HG03103 (cell line): ENCODE data around the gene SLC35E4.
"Not testable (repeated sequence)": the region's sequence is repeated elsewhere in the genome, so short reads cannot be mapped to it uniquely, and the experiment has no call there.

Source experiments
- ATAC-seq: cut with Tn5 transposase; IDR thresholded peaks from one replicate; pipeline ENCODE4 v1.9.1; 2021; ENCODE audit warnings: low read depth; ENCODE audit not compliant: unreplicated experiment

The SLC35E4 gene

DNA sequence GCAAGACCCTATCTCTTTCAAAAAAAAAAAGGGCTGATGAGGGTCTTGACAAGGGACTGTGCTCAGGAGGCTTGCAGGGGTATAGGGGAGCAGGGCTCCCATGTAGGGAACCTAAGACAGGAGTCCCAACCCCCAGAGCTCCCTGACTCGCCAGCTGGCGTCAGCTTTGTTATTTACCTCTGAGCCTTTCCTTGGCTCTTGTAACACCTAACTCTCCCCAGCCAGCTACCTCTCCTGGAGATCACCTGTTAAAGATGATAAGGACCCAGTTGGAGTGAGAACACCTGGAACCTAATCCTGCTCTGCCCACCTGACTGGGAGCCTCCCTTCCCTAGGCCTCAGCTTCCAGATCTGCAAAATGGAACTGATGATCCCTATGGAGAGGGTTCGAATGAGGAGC lies 13.2 kb downstream of the SLC35E4 start:
- no peak for ATAC-seq

DNA sequence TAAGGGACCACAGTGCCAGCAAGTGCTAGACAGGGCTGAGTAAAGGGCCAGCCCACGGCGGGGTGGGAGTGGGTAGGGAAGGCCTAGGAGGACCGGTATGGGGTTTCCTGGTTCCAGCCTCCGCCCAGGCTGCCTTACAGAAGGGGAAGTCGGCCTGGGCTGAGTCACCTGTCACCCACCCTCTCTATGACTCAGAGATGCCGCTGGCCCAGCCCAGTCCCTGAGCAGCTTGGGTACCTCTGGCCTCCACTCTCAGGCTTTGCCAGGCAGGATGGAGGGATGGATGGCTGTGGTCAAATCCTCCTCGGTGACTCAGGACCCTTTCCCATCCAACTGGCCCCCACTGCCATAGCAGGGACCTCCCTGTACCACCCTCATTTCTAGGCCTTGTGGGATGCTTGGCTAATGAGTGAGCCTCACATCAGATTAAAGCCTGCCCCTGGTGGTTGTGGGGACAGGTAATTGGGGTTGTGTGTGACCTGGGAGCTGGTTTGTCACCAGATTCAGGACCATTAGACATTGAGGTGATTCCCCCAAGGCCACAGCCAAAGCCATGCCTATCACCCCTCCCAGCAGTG lies 13.9 kb downstream of the SLC35E4 start:
- ATAC-seq, result no peak

DNA sequence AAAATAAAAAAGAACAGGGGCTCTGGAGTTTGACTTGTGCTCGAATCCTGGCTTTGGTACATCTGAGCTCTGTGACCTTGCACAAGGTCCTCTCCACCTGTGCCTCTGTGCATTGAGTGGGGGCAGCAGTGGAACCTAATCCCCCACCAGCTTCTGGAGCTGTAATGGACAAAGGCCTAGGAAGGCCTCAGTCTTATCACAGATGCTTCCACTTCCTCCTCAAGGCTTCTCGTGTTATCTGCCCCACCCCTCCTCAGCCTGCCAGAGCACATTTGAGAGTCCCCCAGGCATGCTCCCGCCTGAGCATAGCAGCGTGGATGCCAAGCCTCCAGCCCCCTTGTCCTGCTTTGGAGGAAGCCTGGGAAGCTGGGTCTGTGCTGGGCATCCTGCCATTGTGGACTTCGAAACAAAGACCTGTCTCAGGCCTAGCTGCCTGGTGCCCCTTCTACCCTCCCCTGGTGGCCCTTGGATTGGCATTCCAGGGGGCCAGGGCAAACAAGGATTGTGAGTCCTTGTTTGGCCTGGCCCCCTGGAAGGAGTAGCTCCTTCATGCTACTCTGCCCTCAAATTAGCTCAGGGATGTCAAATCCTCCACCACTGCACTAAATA lies 15.0 kb downstream of the SLC35E4 start:
- no peak for ATAC-seq

DNA sequence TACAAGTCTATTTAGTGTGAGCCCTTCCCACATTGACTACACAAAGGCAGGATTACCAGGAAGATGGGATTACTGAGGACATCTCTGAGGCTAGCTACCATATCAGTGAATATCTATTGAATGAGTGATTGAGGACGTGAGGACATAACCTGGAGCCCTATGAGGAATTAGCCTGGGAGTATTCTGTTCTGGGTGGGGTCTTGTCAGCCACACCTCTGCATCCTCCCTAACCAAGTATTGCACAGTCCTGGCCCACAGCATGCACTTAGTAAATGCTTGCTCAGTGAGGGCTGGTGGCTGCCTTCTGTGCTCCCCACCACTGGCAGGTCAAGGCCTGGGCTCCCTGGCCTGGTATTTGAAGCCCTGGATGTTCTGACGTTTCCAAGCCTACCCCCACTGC lies 17.3 kb downstream of the SLC35E4 start:
- ATAC-seq, result no peak

DNA sequence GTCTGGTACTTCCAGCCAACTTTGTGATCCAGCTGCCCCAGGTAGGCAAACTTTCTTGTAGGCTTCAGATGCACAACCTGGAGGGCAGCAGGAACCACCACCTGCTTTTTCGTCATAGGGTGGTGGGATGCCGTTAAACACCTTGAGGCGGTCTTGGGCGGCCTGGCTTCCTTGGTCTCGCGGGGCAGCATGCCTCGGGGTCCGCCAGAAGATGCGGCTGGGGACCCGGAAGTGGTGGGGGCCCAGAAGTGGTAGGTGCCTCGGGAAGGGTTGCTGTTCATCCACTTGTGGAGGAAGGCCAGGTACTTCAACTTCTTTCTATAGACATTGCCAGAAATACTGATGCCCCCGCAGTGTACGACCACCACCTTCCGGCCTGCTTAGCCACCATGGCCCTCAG lies 18.8 kb downstream of the SLC35E4 start:
- ATAC-seq, result no peak

DNA sequence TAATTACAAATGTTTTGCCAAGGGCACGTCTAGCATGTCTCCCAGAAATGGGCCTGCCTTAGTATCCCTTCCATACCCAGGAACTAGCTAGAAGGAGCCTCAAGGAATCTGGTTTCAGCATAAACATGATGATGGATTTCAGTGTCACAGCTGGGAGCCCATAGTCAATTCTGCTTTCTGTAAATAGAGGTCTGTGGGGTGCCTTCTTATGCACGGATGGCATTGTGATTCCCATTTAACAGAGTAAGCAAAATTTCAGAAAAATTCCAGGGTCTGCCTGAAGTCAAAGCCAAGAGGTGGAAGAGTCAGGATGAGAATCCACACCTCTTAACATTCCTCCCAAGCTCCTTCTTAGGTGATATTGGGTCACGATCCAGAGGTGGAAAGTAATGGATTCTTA lies 20.0 kb downstream of the SLC35E4 start:
- ATAC-seq, result no peak

DNA sequence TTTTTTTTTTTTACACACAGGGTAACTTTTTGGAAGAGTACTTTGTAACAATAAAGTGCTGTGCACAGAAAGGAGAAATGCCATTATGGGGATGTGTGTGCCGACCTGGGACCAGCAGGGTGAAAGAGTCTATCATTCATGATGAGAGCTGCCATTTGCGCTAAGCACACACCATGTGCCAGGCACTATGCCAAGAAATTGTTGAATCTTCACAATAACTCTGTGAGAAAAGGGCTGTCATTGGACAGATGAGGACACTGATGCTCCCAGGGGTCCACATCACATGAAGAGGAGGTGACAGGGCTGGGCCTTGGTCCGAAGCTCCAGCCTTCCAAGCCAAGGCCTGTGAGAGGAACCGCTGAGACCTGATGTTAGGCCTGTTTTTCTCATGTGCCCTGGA lies 26.5 kb downstream of the SLC35E4 start:
- no peak for ATAC-seq

DNA sequence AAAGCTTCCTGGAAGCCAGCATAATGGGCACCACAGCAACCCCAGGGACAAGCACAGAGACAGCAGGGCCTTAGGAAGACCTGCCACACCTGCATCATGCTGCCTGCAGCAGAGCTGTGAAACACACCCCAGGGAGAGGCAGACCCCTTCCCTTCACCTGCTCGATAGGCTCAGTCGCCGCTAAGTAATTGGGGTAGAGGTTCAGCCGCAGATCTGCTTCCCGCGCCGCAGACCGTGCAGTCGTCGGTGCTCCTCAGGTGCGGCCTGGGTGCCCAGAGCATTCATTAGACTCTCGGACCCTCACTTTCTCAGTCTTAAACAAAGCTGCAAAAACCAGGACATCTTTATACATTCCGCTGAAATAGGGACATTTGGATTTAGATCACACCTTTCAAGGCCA lies 29.2 kb downstream of the SLC35E4 start:
- ATAC-seq, result no peak

DNA sequence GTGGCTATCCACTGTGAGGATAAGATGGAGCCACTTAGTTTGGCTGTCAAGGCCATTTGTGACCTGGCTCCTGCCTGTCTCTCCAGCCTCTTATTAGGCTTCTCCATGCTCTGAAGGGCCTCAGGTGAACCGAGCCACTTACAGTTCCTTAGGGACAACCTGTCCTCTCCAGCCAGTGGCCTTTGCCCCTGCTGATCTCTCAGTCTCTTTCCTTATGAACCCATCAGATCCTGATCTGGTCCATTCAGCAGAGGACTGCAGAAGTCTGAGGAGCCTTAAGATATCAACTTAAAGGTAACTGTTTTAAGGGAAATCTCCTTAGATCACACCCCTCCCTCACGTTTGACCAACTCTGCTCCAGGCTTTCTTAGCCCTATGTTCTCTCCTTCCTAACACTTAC lies 29.7 kb downstream of the SLC35E4 start:
- ATAC-seq, result no peak

DNA sequence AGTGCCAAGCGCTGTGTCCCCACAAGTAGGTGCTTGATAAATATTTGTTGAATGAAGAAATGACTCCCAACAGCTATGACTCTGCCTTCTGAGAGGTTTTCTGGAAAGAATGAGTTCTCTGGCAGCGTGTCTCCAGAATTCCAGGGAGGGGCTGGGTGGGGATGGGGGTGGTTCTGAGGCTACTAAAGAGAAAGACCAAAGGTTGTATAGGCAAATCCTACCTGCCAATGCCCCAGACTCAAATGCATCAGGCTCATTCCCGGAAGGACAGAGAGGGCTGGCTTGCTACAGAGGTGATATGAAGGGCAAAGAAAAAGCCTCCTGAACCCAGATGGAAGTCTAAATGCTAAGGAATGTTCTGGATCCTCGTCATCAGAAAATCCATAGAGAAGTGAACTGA lies 30.2 kb downstream of the SLC35E4 start:
- ATAC-seq, result no peak

DNA sequence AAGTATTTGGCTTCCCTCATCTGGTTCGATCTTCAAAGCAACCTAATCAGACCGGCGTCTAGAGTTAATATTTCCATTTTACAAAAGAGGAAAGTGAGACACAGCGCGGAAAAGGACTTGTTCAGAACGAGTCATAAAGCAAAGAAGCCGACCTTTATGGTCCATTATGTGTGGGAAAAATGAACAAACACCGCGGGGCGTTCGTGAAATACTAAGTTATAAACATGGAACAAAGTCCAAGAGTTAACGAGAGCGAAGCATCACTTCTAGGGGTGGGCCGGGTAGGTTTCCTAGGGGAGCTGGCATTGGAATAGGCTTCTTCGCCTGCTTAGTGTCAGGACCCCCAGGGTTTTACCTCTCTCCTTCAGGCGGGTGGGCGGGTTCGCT lies 31.5 kb downstream of the SLC35E4 start:
- ATAC-seq, result no peak

DNA sequence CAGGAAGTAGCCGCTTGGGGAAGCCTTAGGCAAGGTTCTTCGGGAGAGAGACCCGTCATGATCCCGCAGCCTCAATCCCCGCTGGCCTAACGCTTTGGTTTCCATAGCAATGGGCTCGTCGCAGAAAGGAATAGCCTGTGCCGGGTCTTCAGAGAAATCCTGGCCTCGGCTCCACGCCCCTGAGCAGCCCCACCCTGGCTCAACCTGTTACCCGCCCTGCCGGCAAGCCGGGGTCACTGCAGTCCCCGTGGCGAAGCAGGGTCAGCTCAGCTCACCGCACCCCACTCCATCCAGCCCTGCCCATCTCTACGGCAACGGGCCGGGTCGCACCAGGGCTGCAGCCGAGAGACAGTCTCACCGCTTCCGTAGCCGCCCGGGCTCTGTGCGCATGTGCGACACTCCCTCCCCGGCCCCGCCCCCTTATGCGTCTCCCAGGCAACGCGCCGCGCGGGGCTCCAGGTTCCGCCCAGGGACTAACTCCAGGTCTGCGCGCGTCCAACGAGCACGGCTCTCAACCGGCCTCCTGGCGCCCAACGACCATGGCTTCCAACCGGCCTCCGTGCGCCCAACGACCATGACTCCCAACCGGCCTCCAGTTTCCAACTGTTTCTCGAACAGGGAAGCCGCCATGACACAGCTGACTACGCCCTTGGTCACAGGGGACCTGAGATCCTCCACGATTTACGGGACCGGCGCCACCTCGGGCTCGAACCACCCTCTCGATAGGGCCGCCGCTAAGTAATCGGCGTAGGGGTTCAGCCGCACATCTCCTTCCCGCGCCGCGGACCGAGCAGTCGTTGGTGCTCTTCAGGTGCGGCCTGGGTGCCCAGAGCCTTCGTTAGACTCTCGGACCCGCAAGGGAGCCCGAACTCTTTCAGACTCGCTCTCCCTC lies 32.2 kb downstream of the SLC35E4 start, which contains the start of gene DUSP18:
Gene DUSP18, minus strand, starts transcription at position 382 of the 892 bp plus-strand sequence. CDS start 3,872 bp downstream, outside the sequence.
- ATAC-seq, result no peak

DNA sequence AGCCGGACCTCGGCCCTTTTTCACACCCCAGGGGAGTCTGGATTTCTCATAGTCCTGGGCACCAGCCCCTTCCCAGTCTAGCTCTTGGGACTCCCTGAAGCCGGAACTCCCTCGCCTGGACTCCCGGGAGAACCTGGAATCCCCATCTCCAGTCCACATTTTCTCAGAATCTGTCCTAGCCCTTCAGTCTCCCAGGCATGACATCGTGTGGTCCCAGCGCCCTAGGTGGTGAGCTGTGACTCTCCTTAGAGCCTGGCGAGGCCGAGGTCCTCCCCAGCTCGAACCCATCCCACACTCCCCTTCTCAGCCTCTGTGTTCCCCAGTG lies 32.8 kb downstream of the SLC35E4 start:
- no peak for ATAC-seq

DNA sequence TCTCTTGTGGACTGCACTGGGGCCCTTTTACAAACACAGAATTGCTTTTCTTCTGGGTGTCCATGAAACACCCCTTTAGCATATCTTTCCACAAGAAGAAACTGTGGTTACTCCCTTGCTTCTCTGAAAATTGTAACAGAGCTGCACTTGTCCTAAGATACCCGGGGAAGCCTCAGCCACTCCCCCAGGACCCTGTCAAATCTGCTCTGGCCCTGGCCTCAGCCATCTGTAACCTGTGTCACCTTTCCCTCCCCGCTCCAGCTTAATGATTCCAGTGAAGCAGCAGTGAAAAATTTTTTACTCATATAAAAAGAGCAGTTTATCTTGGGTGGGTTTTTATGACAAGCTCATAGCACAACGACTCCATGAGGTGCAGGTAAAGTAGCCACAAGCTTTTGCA lies 35.5 kb downstream of the SLC35E4 start:
- ATAC-seq, result no peak

DNA sequence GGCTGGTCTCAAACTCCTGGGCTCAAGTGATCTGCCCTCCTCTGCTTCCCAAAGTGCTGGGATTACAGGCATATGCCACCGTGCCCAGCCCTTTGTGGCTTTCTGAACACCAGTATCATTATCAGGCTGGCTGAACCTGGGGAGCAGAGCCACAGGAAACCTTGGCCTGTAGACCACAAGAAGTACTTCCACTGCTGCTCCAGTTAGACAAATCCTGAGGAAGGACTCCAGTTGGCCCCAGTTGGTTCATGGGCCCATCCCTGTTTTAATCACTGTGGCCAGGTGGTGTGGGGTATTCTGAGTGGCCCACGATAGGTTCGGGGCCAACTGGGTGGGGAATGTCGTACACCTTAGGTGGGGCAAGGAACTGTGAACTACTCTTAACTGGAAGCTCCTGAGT lies 37.6 kb downstream of the SLC35E4 start:
- ATAC-seq, result no peak

DNA sequence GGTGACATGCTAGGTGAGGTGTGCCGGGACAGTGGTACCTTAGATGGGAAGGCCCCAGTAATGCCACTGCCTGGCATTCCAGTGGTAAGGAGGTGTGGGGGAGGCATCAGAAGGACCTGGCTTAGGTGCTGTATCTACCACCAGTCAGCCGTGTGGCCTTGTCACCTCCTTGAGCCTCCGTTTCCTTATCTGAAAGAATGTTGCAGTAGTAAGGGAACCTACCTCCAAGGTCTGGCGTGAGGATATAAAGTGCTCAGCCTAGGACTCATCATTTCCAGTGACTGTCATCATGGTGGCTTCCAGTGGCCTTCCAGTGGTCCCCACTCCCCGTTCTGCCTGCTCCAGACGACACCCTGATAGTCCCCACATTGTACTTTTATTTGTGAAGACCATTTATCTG lies 38.9 kb downstream of the SLC35E4 start:
- no peak for ATAC-seq

DNA sequence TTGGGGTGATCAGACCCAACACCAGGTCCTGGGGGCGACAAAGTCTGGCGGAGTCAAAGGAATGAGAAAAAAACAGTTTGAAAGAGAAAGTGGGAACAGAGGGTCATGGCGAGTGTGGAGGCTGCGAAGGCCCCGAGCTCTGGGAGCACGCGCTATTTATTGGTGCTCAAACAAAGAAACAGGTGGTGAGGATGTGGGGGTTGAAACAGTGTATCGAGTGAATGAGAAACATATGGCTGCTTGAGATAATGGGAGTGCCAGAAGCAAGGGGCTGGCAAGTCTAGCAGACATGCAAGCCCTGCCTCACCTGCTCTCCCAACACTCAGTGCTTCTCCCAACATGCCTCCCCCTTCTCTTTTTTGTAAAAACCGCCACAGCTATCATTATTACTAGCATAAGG lies 39.9 kb downstream of the SLC35E4 start:
- no peak for ATAC-seq

DNA sequence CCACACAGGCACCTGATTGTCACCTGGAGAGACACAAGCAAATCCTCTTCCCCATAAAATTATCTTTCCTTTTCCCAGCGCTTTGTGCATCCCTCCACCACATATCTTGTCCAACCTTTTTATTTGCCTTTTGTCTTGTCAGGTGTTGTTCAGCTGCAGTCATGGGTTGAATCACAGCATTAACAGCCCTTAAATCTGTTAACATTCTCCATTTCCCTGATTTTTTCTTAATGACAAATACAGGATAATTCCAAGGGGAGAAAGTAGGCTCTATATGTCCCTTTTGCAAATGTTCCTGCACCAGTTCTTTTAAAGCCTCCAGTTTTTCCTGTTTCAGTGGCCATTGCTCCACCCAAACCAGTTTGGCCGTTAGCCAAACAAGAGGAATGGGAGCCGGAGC lies 41.0 kb downstream of the SLC35E4 start:
- ATAC-seq, result not testable (repeated sequence)

DNA sequence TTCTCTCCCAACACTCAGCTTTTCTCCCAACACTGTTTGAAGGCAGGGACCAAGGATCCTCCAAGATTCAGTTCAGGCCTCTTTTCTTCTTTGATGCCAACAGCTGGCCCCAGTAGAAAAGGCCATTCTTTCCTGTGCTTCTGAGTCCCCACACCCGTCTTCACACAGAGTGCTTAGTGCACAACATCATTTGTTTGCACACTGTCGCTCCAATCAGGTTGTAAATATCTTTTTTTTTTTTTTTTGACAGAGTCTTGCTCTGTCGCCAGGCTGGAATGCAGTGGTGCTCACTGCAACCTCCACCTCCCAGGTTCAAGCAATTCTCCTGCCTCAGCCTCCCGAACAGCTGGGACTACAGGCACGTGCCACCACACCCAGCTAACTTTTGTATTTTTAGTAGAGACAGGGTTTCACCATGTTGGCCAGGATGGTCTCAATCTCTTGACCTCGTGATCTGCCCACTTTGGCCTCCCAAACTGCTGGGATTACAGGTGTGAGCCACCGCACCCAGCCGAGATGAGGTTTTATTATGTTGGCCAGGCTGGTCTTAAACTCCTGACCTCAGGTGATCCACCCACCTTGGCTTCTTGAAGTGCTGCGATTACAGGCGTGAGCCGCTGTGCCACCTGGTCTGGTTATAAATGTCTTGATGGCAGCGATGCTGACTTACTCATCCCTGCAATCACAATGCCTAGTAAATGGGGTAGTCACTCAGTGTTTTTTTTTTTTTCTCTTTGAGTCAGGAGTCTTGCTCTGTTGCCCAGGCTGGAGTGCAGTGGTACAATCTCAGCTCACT lies 44.5 kb downstream of the SLC35E4 start:
- ATAC-seq, result not testable (repeated sequence)

DNA sequence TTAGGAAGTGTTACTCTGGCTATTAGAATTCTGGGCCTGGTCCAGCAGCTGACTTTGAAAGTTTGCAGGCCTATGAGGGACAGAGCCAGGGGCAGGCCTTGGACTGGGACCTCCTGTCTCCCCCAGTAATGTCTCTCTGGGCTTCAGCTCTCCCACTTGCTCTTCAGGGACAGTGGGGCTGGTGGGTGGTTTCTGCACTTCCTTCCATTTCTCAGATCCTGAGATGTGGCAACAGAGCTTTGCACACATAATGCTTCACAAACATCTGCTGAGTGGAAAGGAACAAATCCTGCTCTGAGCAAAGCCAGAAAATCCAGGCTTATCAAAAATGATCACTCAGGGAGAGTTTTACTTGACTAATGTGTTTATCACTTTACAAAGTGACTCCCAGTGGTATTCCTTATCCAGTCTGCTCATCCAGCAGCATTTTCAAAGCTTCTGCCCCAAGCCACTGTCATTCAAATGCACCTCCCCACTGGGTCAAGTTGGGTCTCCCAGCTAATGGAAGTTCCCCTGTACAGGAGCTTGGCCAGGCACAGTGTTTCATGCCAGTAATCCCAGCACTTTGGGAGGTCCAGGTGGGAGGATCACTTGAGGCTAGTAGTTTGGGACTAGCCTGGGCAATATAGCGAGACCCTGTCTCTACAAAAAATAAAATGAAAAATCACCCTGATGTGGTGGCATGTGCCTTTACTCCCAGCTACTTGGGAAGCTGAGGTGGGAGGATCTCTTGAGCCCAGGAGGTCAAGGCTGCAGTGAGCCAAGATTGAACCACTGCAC lies 45.6 kb downstream of the SLC35E4 start:
- no peak for ATAC-seq
